SJSA1 (cell line): Measurements from ENCODE around the gene UQCRQ. TPM values are rescaled to one million over a fixed set of nuclear protein-coding genes. Genes with fewer than 3 reads are reported as not detected.
A peak's percentile ranks its signal among the peaks of the same experiment; 100 is the strongest.

Experiments
- DNase-seq, 2 experiments: peaks; one replicate each; pipeline ENCODE4 v3.0.0-alpha.2; 2015 to 2020; ENCODE audit warnings: low spot score in 2 of 2, low read depth in 1 of 2
- H3K27ac ChIP-seq: fragments of 250-450 bp; sonication (Bioruptor Pico); 2 replicates; pipeline ENCODE4 v1.5.1; 2020; ENCODE audit warnings: mild to moderate bottlenecking, moderate library complexity
- H3K27me3 ChIP-seq: fragments of 250-450 bp; sonication (Bioruptor Pico); replicated peaks from 2 replicates; pipeline ENCODE4 v1.5.1; 2020; ENCODE audit warnings: mild to moderate bottlenecking, moderate library complexity
- H3K36me3 ChIP-seq: fragments of 250-450 bp; sonication (Bioruptor Pico); 2 replicates; pipeline ENCODE4 v1.5.1; 2020; ENCODE audit warnings: mild to moderate bottlenecking
- H3K4me1 ChIP-seq: fragments of 250-450 bp; sonication (Bioruptor Pico); replicated peaks from 2 replicates; pipeline ENCODE4 v1.6.1; 2021; ENCODE audit warnings: mild to moderate bottlenecking
- H3K4me3 ChIP-seq: fragments of 250-450 bp; sonication (Bioruptor Pico); 2 replicates; pipeline ENCODE4 v1.5.1; 2020; ENCODE audit warnings: mild to moderate bottlenecking
- H3K9me3 ChIP-seq: fragments of 250-450 bp; sonication (Bioruptor Pico); replicated peaks from 2 replicates; pipeline ENCODE4 v1.5.1; 2020; ENCODE audit warnings: mild to moderate bottlenecking
- total RNA-seq: library from RNA; depleted of rRNA; stranded (reverse); fragments of >200 nt; shearing (Covaris generic); gene quantifications from 2 replicates; pipeline ENCODE4 v1.2.3, GENCODE V29; 2014

UQCRQ gene
- total RNA-seq, 1 experiment from 2014 or later, result 440 TPM

DNA sequence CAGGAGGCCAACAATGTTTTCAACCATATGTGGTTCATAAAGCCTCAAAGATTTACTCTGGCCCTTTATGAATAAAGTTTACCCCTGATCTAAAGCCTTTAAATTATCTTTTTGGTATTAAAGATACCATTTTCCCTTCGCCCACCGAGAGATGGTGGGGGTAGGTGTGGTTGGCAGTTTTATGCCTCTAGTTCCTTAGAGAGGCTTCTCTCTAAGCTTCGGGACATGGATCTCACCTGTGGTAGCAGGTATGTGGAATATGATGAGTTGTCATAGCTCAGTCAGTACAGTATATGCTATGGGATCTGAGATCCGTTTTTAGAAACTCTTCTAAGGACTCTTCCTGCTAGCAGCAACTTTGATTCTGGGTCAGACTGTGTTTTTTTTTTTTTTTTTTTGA, 2.3 kb downstream of the UQCRQ start:
- Histone ChIP-seq H3K36me3 (peaks cover 70% of the 10 kb centered on the region), H3K27me3 (no peaks in the 10 kb centered on the region), H3K9me3 (no peaks in the 10 kb centered on the region; the same call in 1 of the 2 replicates), H3K27ac (no peak overlapping the region), H3K4me3 (no peak overlapping the region), H3K4me1 (peaks cover 15% of the 10 kb centered on the region)
- DNase-seq, result no peak

DNA sequence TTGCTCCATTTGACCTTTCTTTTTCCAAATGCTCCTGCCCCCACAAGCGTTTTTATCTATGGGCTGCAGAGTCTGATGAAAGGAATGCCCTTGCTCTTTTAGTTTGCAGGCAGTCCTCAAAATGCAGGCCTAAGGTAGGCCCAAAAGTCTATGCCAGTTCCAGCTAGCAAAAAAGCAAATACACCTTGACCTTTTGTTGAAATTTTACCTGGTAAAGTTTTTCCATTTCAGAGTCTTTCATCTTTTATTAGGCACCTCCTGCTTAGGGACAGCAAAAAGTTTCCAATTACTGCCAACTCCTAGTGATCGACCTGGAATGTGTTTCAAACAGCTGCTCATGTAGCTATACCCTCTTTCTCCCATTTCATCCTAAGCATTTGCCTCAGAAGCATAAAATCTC, 4.4 kb downstream of the UQCRQ start:
- Histone ChIP-seq H3K9me3 (no peaks in the 10 kb centered on the region; the same call in 1 of the 2 replicates), H3K27ac (no peak overlapping the region), H3K27me3 (no peaks in the 10 kb centered on the region), H3K4me1 (peaks cover 11% of the 10 kb centered on the region), H3K4me3 (no peak overlapping the region), H3K36me3 (peaks cover 86% of the 10 kb centered on the region)
- DNase-seq, result no peak

DNA sequence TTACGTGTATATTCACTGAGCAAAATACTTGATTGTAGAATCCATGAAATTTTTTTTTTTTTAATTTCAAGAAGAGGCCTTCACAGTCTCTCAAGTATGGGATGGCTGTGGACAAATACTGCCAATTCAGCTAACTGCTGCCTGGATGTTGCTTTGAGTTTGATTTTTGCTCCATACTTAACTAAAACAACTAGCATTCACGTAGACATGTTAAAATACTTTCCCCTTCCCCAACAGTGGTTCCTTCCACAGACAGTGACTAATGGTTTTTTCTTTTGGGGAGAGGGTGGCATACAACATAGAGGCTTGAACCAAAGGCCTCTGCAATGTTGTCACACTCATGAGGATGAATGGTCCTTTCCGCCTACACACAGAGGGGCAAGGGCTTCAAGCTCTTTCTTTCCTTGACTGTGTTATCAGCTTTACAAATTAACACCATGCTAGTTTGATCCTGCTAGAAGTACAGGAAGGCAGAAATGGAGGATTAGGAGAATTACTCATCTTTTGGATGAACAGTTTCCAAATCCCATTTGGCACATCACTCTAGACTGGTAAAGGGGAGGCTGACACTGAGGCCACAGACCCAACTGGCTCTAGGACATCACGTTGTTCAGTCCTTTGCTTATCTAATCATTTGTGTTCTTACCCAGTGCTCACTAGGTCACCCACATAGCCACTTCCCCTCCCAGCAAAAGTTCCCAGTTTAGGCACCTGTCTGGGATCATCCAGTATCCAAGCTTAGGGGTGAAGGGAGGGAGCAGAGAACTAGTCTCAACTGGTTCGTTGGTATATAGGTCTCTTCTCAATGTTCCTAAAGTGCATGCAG, 5.2 kb downstream of the UQCRQ start:
- peaks cover 92% of the 10 kb centered on the region for H3K36me3 ChIP-seq
- H3K27ac ChIP-seq, result no peak overlapping the region
- H3K9me3 ChIP-seq, result no peaks in the 10 kb centered on the region; the same call in 1 of the 2 replicates
- H3K4me1 ChIP-seq, result peaks cover 9% of the 10 kb centered on the region
- no peaks in the 10 kb centered on the region for H3K27me3 ChIP-seq
- H3K4me3 ChIP-seq, result no peak overlapping the region
- no peak for DNase-seq

DNA sequence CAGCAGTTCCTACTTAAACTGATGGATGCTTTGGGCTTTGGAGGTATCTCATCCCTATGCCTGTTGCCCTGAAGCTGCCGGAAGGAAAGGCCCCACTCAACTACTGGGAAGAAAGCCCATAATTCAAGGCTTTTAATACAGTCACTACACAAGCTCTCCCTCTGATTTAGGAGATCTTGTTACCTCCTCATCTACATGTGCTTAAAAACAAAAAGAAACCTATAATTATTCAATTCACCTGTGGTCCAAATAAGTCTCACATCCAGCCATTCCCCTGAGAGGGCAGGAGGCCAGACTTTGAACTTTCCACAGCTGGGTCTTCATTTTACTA, 6.3 kb downstream of the UQCRQ start:
- no peak for DNase-seq
- Histone ChIP-seq H3K27me3 (no peaks in the 10 kb centered on the region), H3K36me3 (peaks cover 90% of the 10 kb centered on the region), H3K4me3 (no peak overlapping the region), H3K27ac (no peak overlapping the region), H3K4me1 (peaks cover 4% of the 10 kb centered on the region; the same call in 1 of the 2 replicates), H3K9me3 (no peaks in the 10 kb centered on the region; the same call in 1 of the 2 replicates)

DNA sequence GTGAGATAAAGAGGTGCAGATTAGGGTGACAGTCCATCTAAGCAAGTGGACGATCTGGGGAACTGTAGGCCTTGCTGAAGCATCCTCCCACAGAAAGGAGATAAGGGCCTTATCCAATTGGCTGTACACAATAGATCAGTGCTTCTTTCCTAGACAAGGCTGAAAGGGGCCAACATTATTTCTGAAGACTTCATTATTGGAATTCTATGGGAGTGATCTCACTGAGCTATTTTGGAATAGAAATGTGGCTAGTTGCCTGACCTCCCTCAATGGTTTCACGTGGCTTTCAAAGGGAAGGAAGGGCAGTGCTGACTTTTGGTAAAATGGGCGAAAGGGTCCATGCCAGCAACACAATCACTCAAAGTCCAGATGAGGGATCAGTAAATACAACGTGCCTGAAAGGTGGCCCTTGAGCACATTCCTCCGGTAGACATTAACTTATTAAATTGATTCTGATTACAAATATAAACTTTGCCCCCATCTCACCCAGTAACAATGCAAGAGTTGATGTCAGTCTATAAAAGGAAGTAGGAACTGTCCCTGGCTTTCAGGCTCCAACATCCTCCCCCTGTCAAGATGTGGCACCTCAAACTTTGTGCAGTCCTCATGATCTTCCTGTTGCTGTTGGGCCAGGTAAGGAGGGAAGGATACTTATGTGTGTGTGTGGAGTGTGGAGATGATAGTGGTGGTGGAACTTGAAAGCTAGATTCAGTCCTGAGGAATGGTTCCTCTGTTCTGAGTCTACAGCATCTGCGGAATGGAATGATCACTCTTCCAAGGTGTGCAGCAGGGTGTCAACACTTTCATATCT, 6.9 kb downstream of the UQCRQ start, which contains the start of gene LEAP2:
TSS of gene LEAP2 (plus strand) at position 550 of the 811 bp plus-strand sequence. CDS start at position 577, 27 bp downstream.
- H3K36me3 ChIP-seq, result peaks cover 90% of the 10 kb centered on the region
- no peak within 1 kb of the TSS for H3K4me3 ChIP-seq
- H3K27me3 ChIP-seq, result no peaks in the 10 kb centered on the region
- DNase-seq, result no peak
- no peak within 1 kb of the TSS for H3K27ac ChIP-seq
- no peaks in the 10 kb centered on the region; the same call in 1 of the 2 replicates for H3K9me3 ChIP-seq
- H3K4me1 ChIP-seq, result 0 out of 2 replicates have a peak, but pooled peaks cover 3% of the 10 kb centered on the region

DNA sequence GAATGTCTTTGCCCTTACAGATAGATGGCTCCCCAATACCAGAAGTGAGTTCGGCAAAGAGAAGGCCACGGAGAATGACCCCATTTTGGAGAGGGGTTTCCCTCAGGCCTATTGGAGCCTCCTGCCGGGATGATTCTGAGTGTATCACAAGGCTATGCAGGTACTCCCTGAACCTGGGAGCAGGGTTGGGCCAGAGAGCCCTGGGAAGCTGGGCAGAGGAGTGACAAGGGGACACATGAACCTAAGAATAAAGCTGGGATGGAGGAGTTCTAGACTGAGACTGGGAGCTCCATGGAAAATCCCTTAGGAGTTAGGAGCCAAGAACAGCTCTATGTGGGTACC, 7.5 kb downstream of the UQCRQ start:
- H3K4me1 ChIP-seq, result 0 out of 2 replicates have a peak, but pooled peaks cover 3% of the 10 kb centered on the region
- no peaks in the 10 kb centered on the region; the same call in 1 of the 2 replicates for H3K9me3 ChIP-seq
- no peak overlapping the region for H3K4me3 ChIP-seq
- no peaks in the 10 kb centered on the region for H3K27me3 ChIP-seq
- no peak overlapping the region for H3K27ac ChIP-seq
- peaks cover 90% of the 10 kb centered on the region for H3K36me3 ChIP-seq
- DNase-seq, result no peak

DNA sequence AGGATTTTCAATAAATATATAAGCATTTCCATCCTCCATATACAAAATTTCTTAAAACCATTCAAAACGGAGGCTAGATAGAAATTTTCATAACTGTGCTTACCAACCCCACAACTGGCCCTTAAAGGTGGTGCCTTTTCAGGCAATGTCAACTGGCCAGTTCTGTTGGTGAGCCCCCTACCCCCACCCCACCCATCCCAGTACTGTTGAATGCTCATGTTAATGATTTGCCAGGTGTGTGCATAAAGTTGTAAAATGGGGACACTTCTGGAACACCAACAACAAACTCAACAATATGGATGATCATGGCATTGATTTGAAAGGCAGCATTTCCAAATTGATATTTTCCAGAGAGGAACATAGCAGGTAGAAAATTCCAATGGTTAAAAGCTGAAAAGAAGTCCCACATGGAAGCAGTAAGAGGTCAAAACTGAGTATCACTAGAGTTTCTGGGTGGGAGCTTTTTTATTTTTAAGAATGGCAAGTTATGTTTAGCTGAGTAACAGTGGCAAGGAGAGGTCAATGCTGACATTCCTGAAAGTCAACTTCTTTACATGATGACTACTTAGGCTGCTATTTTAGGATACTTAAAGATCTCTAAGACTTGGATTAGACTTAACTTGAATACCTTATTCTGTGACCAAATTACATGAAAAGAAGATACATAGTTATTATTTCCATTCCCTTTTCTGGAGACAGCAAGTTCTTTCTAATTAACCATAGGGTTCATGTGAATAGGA, 9.7 kb downstream of the UQCRQ start:
- H3K4me1 ChIP-seq, result 0 out of 2 replicates have a peak, but pooled peaks cover 3% of the 10 kb centered on the region
- no peak for DNase-seq
- no peak overlapping the region for H3K4me3 ChIP-seq
- H3K27ac ChIP-seq, result no peak overlapping the region
- H3K27me3 ChIP-seq, result no peaks in the 10 kb centered on the region
- peaks cover 93% of the 10 kb centered on the region for H3K36me3 ChIP-seq
- no peaks in the 10 kb centered on the region; the same call in 1 of the 2 replicates for H3K9me3 ChIP-seq

DNA sequence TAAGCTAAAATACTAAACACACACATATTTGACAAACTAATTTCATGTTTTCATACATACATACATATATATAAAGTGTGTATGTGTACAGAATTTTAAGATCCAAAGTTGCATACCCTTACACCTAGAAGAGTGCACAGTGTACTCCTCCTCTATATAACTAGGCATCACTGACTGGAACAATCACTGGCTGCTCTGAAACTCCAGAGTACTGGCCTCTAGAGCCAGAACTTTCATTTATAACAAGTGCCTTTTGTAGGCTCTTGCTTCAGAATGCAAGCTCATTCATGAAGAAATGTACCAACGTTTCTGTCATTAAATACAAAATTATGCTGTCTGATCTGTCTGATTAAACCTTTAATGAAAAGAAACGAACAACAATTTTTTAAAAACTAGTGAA, 11.0 kb downstream of the UQCRQ start:
- no peak overlapping the region for H3K4me3 ChIP-seq
- no peak overlapping the region for H3K27ac ChIP-seq
- 0 out of 2 replicates have a peak, but pooled peaks cover 3% of the 10 kb centered on the region for H3K4me1 ChIP-seq
- H3K9me3 ChIP-seq, result no peaks in the 10 kb centered on the region; the same call in 1 of the 2 replicates
- DNase-seq, result no peak
- no peaks in the 10 kb centered on the region for H3K27me3 ChIP-seq
- H3K36me3 ChIP-seq, result peaks cover 91% of the 10 kb centered on the region

DNA sequence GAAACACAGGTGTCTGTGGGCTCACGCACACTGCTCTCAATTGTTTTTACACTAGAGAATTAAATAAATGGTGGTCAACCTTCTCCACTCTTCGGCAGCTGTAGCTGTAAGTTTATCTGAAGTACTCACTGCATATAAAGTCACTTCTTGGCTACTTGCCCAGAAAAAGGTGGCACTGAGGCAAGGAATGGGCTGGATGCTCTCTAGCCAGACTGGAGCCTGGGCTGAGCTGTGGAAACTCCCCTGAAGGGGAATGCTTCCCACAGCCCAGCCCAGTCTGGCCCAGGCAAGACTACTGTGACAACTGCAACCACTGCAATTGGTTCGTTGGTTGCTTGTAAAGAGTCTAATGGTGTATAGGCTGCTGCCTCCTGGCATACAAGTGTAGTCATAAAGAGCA, 11.5 kb downstream of the UQCRQ start:
- Histone ChIP-seq H3K27me3 (no peaks in the 10 kb centered on the region), H3K36me3 (peaks cover 91% of the 10 kb centered on the region), H3K4me1 (0 out of 2 replicates have a peak, but pooled peaks cover 3% of the 10 kb centered on the region), H3K9me3 (no peaks in the 10 kb centered on the region), H3K27ac (no peak overlapping the region), H3K4me3 (no peak overlapping the region)
- peak in 1 of 2 experiments; percentile 26 for DNase-seq

DNA sequence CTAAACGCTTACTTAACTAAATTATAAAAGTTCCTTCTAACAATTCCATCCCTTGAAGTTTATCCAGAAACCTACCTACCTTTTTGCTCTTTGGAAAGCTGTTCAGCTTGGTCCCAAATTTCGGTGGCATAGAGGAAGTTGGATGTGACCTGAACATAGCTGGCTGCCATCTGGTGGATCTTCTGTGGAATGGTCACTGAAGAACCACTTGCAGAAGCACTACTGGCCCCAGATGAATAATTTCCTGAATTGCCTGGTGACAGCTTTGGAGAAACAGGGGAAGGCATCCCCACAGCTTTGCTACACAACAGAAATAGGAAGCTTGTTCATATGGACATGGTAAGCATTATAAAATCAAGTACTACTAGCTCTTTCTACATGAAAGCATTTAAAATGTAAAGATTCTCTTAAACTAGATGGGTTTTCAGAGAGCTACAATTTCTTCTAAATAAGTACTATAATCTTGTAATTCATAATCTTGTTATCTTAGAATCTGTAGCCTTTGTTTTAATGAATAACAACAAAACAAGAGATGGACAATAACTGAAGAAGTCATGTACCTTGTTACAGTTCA, 16.9 kb downstream of the UQCRQ start:
- no peak overlapping the region for H3K4me3 ChIP-seq
- no peaks in the 10 kb centered on the region for H3K4me1 ChIP-seq
- H3K9me3 ChIP-seq, result no peaks in the 10 kb centered on the region
- peak; percentile 63 to 72 for DNase-seq
- peaks cover 94% of the 10 kb centered on the region for H3K36me3 ChIP-seq
- H3K27me3 ChIP-seq, result no peaks in the 10 kb centered on the region
- no peak overlapping the region for H3K27ac ChIP-seq

DNA sequence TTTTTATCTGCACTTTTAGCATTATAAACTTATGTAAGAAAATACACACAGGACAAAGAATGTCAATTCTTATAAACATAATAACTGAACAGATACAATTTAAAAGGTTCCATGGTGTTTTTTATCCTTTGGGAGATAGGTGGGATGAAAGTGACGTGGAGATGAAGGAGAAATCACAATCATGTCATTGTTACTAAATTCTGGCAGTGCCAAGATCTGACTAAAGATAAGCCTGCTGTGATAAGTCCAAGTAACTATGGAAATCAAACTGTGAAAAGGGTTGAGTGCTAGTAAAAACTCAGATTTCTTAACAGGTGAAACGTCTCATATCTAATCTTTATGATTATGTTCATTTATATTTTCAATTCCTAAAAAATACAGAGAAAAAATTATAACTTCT, 18.1 kb downstream of the UQCRQ start:
- Histone ChIP-seq H3K27ac (no peak overlapping the region), H3K9me3 (no peaks in the 10 kb centered on the region), H3K4me1 (no peaks in the 10 kb centered on the region), H3K4me3 (no peak overlapping the region), H3K27me3 (no peaks in the 10 kb centered on the region), H3K36me3 (peaks cover 94% of the 10 kb centered on the region)
- no peak for DNase-seq

DNA sequence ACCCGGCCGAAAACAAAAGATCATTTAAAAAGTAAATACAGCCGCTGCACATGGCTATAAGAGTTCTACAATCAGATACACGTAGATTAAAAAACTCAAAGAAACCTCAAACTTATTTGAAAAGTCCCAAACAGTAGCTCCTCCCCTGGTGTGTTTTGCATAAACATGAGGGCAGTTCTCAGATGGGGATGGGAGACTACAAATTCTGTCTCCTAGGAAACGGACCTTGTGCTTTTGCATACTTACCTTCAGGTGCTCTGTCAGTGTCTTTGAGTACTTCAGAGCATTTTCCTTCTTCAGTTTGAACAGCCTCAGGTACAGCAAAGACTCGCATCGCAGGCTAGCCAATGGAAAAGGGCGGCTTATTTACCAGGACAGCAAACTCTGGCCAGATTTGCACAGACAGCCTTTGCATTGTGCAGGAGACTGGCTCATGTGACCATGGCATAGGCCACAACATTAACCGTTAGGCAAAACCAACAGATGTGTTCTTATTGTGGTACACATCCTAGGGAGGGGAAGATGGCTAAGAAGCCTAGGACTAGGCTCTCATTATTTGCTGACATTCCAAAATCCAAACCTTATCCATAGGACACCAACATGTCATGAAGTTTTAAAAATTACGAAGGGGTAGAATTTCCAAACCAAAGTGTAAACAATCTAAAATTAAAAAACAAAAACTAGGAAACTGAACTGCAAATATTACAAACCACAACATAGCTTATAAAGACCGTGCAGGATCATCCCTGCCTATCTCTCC, 19.8 kb downstream of the UQCRQ start:
- Histone ChIP-seq H3K27ac (no peak overlapping the region), H3K27me3 (no peaks in the 10 kb centered on the region), H3K4me3 (no peak overlapping the region), H3K4me1 (no peaks in the 10 kb centered on the region), H3K9me3 (no peaks in the 10 kb centered on the region), H3K36me3 (peaks cover 89% of the 10 kb centered on the region)
- no peak for DNase-seq

DNA sequence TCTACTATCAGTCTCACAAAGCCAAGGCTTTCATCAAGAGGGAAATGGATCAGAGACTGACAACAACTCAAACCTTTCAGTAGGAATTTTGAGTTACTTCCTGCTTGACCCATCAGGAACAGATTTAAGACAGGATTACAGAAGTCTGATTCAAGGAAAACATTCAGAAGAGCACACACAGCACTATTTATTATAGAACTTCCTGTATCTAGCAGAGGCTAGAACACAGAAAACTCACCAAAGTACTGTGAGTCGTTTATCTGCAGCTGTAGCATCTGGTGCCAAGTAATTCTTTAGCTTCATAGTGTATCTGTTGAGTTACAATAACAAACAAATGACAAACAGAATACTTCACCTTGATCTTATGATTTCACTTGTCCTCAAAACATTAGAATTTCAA, 20.8 kb downstream of the UQCRQ start:
- H3K4me1 ChIP-seq, result no peaks in the 10 kb centered on the region
- H3K9me3 ChIP-seq, result no peaks in the 10 kb centered on the region
- H3K27ac ChIP-seq, result no peak overlapping the region
- DNase-seq, result no peak
- H3K27me3 ChIP-seq, result no peaks in the 10 kb centered on the region
- peaks cover 91% of the 10 kb centered on the region for H3K36me3 ChIP-seq
- no peak overlapping the region for H3K4me3 ChIP-seq
